Measurements from ENCODE around the gene TYW3. TPM values are rescaled to one million over a fixed set of nuclear protein-coding genes. Genes with fewer than 3 reads are reported as not detected.

TYW3 gene
- total RNA-seq, 1 donor from 2014 or later, result 6.2 TPM

DNA sequence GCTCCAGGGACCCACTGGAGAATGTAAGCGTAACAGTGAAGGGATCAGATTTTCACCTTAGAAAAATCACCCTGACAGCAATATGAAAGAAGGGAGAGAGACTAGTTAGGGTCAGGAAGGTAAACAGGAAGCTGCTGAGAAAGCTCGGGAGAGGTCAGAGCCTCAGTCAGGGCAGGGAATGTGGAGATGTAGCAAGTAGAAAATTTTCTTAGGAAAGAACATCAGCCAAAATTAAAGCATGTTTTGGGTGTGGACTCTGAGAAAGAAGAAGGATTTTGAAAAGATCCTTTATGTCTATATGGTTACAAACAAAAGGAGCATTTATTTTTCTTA, 42.6 kb upstream of the TYW3 start:
- no peak for DNase-seq (ENCODE audit: low spot score in 2 of 2)
- Histone ChIP-seq H3K4me3 (no peak overlapping the region), H3K4me1 (no peaks in the 10 kb centered on the region), H3K9me3 (no peaks in the 10 kb centered on the region), H3K27me3 (no peaks in the 10 kb centered on the region), H3K27ac (no peak overlapping the region), H3K36me3 (no peaks in the 10 kb centered on the region)
- intact Hi-C loops (cut with DNase I), result no loop called here
- TF ChIP-seq, protein P1, sequence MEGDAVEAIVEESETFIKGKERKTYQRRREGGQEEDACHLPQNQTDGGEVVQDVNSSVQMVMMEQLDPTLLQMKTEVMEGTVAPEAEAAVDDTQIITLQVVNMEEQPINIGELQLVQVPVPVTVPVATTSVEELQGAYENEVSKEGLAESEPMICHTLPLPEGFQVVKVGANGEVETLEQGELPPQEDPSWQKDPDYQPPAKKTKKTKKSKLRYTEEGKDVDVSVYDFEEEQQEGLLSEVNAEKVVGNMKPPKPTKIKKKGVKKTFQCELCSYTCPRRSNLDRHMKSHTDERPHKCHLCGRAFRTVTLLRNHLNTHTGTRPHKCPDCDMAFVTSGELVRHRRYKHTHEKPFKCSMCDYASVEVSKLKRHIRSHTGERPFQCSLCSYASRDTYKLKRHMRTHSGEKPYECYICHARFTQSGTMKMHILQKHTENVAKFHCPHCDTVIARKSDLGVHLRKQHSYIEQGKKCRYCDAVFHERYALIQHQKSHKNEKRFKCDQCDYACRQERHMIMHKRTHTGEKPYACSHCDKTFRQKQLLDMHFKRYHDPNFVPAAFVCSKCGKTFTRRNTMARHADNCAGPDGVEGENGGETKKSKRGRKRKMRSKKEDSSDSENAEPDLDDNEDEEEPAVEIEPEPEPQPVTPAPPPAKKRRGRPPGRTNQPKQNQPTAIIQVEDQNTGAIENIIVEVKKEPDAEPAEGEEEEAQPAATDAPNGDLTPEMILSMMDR (IDR thresholded peaks at IDR 0.05), result no peak

DNA sequence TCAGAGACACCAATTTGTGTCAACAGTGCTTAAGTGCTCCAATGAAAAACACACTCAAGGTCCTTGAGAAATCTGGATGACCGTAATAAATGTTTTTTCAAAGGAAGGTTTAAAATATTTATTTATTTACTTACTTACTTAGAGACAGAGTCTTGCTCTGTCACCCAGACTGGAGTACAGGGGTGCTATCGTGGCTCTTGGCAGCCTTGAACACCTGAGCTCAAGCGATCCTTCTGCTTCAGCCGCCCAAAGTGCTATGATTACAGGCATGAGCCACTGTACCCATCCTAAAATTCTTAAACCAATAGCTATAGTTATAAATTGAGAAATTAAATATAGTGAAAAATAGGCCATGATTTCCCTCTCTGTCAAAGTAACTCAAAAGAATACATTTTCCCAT, 42.0 kb upstream of the TYW3 start:
- intact Hi-C loops (cut with DNase I), result no loop called here
- H3K4me1 ChIP-seq, result no peaks in the 10 kb centered on the region
- no peak overlapping the region for H3K27ac ChIP-seq
- no peaks in the 10 kb centered on the region for H3K9me3 ChIP-seq
- no peaks in the 10 kb centered on the region for H3K27me3 ChIP-seq
- no peaks in the 10 kb centered on the region for H3K36me3 ChIP-seq
- no peak for DNase-seq (ENCODE audit: low spot score in 2 of 2)
- H3K4me3 ChIP-seq, result no peak overlapping the region
- TF ChIP-seq, protein P1 (IDR thresholded peaks at IDR 0.05), result no peak

DNA sequence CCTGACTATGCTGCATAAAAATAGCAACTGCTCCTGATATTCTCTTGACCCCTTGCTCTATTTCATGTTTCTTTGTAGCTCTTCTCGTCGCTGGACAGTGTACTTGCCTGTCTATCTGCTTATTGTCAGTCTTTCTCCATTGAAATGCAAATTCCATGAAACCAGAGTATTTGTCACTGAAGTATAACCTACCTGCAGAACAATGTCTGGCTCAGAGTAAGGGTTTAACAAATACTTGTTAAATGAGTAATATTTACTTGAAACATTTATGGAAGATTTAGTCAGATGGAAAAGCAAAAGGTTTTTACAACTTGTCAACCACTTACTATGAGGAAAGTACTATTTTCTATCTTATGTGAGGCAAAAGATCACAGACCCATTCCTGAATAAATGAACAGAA, 39.5 kb upstream of the TYW3 start:
- H3K27ac ChIP-seq, result no peak overlapping the region
- no peaks in the 10 kb centered on the region for H3K36me3 ChIP-seq
- intact Hi-C loops (cut with DNase I), result no loop called here
- no peaks in the 10 kb centered on the region for H3K9me3 ChIP-seq
- TF ChIP-seq, protein P1 (IDR thresholded peaks at IDR 0.05), result no peak
- DNase-seq (ENCODE audit: low spot score in 2 of 2), result no peak
- H3K4me1 ChIP-seq, result no peaks in the 10 kb centered on the region
- no peaks in the 10 kb centered on the region for H3K27me3 ChIP-seq
- no peak overlapping the region for H3K4me3 ChIP-seq

DNA sequence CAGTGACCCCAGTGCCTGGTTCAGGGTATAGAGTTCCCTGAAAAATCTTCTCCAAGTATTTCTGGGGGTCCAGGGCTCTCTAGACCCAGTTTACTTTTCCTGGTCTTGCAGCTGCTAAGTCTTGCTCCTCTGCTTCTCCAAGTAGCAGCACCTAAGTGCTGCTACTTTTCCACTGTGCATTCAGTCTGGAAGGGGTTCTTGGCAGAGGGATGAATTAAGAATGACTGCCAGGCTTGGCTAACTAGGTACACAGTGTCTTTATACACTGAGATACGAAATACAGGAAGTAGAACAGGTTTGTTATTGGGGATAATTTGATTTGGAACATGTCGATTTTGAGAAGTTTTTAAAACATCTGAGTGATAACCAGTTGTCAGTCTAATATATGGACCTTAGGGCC, 35.1 kb upstream of the TYW3 start:
- no peaks in the 10 kb centered on the region for H3K9me3 ChIP-seq
- no peak overlapping the region for H3K4me3 ChIP-seq
- TF ChIP-seq, protein P1 (IDR thresholded peaks at IDR 0.05), result no peak
- DNase-seq (ENCODE audit: low spot score in 2 of 2), result no peak
- H3K27ac ChIP-seq, result no peak overlapping the region
- H3K36me3 ChIP-seq, result peaks cover 5 to 6% of the 10 kb centered on the region in 2 donors
- no peaks in the 10 kb centered on the region for H3K4me1 ChIP-seq
- H3K27me3 ChIP-seq, result no peaks in the 10 kb centered on the region
- intact Hi-C loops (cut with DNase I), result no loop called here

DNA sequence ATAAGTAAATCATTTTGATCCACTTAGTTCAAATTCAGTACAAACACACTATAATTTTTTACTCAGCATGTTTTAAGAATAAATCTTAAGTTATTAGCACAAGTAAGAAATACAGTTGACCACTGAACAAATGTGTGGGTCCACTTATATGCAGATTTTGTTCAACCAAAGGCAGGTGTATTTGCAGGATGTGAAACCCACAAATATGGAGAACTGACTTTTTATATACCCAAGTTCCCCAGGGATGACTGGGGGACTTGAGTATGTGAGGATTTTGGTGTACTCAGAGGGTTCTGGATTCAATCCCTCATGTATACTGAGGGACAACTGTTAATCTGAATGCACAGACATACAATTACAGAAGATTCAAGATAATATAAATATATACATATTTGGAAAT, 33.6 kb upstream of the TYW3 start:
- DNase-seq (ENCODE audit: low spot score in 2 of 2), result no peak
- Histone ChIP-seq H3K4me3 (no peak overlapping the region), H3K27me3 (no peaks in the 10 kb centered on the region), H3K4me1 (no peaks in the 10 kb centered on the region), H3K9me3 (no peaks in the 10 kb centered on the region), H3K27ac (no peak overlapping the region), H3K36me3 (peaks cover 13 to 20% of the 10 kb centered on the region in 2 donors)
- intact Hi-C loops (cut with DNase I), result no loop called here
- TF ChIP-seq, protein P1 (IDR thresholded peaks at IDR 0.05), result no peak

All from ascending aorta (tissue), 2 donors.